Kidney epithelial cell (primary cell): ENCODE measurements around the gene ZNF519. TPM values are rescaled to one million over a fixed set of nuclear protein-coding genes. Genes with fewer than 3 reads are reported as not detected.

Experiments
- DNase-seq: peaks from one replicate; pipeline ENCODE4 v3.0.0-alpha.2; 2010; ENCODE audit warnings: low read depth
- H3K27me3 ChIP-seq: 2 replicates; pipeline ENCODE4 v1.6.0; 2011; ENCODE audit warnings: low read length; ENCODE audit not compliant: control insufficient read depth, insufficient read depth
- H3K36me3 ChIP-seq: 2 replicates; pipeline ENCODE4 v1.5.1; 2011; ENCODE audit warnings: low read length; ENCODE audit not compliant: control insufficient read depth, insufficient read depth
- H3K4me3 ChIP-seq: 2 replicates; pipeline ENCODE4 v1.5.1; 2011; ENCODE audit warnings: low read depth, mild to moderate bottlenecking, control low read depth, low read length
- total RNA-seq: library from RNA; depleted of rRNA; stranded (reverse); fragments of >200 nt; gene quantifications from 2 replicates; pipeline ENCODE4 v1.2.3, GENCODE V29; 2015
- TF ChIP-seq, protein P1 (sequence below): IDR thresholded peaks from 2 replicates; pipeline ENCODE4 v1.5.1; 2011; ENCODE audit warnings: mild to moderate bottlenecking, moderate library complexity, low read length, control low read depth, inconsistent platforms; ENCODE audit not compliant: insufficient read depth, poor library complexity, severe bottlenecking

The ZNF519 gene
- total RNA-seq, 1 donor from 2014 or later: 3.9 TPM

DNA sequence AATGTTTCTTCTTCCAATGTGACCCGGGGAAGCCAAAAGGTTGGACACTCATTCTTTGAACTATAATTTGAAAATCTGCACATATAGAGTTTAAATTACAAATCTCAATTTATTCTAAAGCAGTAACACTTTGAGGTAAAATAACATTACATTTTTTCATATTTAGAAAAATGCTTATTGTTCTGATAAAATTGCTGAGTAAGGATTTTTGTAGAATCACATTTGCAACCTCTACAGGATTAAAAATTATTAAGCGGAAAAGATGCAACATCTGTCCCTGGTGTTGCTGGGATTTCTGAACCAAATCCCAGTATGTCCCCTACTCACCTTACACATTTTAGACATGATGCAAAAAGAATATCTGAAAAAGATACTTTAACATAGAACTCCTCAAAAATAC, 10.1 kb downstream of the ZNF519 start:
- no peak for DNase-seq
- Histone ChIP-seq H3K4me3 (no peak overlapping the region), H3K36me3 (no peaks in the 10 kb centered on the region), H3K27me3 (no peaks in the 10 kb centered on the region)
- TF ChIP-seq, protein P1, sequence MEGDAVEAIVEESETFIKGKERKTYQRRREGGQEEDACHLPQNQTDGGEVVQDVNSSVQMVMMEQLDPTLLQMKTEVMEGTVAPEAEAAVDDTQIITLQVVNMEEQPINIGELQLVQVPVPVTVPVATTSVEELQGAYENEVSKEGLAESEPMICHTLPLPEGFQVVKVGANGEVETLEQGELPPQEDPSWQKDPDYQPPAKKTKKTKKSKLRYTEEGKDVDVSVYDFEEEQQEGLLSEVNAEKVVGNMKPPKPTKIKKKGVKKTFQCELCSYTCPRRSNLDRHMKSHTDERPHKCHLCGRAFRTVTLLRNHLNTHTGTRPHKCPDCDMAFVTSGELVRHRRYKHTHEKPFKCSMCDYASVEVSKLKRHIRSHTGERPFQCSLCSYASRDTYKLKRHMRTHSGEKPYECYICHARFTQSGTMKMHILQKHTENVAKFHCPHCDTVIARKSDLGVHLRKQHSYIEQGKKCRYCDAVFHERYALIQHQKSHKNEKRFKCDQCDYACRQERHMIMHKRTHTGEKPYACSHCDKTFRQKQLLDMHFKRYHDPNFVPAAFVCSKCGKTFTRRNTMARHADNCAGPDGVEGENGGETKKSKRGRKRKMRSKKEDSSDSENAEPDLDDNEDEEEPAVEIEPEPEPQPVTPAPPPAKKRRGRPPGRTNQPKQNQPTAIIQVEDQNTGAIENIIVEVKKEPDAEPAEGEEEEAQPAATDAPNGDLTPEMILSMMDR: no peak

DNA sequence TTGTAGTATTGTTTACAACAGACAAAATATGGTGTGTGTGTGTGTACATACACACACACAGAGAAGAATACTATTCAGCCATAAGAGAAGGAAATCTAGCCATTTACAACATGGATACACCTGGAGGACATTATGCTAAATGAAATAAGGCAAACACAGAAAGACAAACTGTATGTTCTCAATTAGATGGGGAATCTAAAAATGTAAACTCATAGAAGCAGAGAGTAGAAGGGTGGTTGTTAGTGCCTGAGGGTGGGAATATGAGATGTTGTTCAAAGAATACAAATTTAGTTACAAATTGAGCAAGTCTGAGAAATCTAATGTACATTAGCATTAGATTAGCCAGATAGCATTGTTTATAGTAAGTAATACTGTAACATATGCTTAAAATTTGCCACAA, 11.3 kb downstream of the ZNF519 start:
- no peak for DNase-seq
- no peaks in the 10 kb centered on the region for H3K27me3 ChIP-seq
- H3K4me3 ChIP-seq: no peak overlapping the region
- no peaks in the 10 kb centered on the region for H3K36me3 ChIP-seq
- TF ChIP-seq, protein P1: no peak

DNA sequence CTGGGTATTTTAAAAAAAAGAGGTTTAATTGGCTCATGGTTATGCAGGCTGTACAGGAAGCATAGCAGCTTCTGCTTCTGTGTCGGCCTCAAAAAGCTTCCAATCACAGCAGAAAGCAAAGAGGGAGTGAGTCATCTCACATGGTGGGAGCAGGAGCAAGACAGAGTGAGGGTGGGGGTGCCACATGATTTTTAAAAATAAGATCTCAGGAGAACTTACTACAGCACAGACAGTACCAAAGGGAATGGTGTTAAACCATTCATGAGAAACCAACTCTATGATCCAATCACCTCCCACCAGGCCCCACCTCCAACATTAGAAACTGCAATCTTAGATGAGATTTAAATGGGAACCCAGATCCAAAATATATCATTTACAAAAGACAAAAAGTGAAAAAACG, 14.6 kb downstream of the ZNF519 start:
- no peak for DNase-seq
- no peak overlapping the region for H3K4me3 ChIP-seq
- TF ChIP-seq, protein P1: no peak

DNA sequence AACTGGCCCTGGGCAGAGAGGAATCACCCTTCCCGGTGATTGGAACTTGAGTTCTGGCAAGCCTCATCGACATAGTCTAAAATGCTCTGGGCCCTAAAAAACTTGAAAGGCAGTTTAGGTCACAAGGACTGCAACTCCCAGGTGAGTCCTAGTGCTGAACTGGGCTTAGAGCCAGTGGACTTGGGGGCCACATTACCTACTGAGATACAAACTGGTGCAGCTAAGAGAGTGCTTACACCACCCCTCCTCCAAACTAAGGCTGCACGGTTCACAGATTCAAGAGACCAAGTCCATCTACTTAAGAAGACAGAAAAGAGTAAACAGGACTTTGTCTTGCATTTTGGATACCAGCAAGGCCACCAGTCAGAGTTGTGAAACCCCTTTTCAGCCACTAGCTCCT, 25.3 kb downstream of the ZNF519 start:
- TF ChIP-seq, protein P1: no peak
- H3K27me3 ChIP-seq: no peaks in the 10 kb centered on the region
- no peak overlapping the region for H3K4me3 ChIP-seq
- H3K36me3 ChIP-seq: no peaks in the 10 kb centered on the region
- DNase-seq: no peak

More for the DNA sequence above, 14.6 kb downstream of the ZNF519 start:
- Histone ChIP-seq H3K27me3 (no peaks in the 10 kb centered on the region), H3K36me3 (no peaks in the 10 kb centered on the region)

DNA sequence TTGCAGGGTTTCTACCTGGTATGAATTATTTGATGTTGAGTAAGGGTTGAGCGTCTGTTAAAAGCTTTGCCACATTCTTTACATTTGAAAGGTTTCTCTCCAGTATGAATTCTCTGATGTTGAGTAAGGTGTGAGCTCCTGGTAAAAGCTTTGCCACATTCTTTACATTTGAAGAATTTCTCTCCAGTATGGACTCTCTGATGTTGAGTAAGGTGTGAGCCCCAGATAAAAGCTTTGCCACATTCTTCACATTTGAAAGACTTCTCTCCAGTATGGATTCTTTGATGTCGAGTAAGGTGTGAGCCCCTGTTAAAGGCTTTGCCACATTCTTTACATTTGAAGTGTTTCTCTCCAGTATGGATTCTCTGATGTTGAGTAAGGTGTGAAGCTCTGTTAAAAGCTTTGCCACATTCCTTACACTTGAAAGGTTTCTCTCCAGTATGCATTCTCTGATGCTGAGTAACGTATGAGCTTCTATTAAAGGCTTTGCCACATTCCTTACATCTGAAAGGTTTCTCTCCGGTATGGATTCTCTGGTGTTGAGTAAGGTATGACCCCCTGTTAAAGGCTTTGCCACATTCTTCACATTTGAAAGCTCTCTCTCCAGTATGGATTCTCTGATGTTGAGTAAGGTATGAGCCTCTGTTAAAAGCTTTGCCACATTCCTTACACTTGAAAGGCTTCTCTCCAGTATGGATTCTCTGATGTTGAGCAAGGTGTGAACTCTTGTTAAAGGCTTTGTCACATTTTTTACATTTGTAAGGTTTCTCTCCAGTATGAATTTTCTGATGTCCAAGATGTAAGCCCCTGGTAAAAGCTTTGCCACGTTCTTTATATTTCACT, 27.1 kb downstream of the ZNF519 start:
- TF ChIP-seq, protein P1: no peak
- Histone ChIP-seq H3K27me3 (no peaks in the 10 kb centered on the region), H3K4me3 (no peak overlapping the region), H3K36me3 (no peaks in the 10 kb centered on the region)
- no peak for DNase-seq

DNA sequence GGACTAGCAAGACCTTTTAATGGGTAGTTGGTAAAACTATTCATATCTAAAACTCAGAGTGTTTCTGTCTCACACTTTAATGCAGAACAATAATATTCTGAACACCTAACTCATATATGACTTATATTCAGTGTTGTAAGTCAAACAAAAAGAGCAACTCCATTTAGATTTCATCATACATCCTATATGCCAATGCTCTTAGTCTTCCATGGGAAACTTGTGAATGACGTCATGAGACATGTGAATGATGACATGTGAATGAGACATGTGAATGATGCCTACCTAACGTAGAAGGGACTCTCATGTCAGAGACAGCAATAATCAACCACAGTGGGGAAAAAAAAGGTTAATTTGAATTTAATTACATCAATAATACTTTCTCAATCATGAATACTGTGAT, 28.0 kb downstream of the ZNF519 start:
- no peaks in the 10 kb centered on the region for H3K36me3 ChIP-seq

More for the DNA sequence above, 28.0 kb downstream of the ZNF519 start:
- Histone ChIP-seq H3K27me3 (no peaks in the 10 kb centered on the region), H3K4me3 (no peak overlapping the region)
- TF ChIP-seq, protein P1: no peak
- no peak for DNase-seq
